ENCODE data around the gene CACFD1. TPM values are rescaled to one million over a fixed set of nuclear protein-coding genes. Genes with fewer than 3 reads are reported as not detected.
A peak's percentile ranks its signal among the peaks of the same experiment; 100 is the strongest.

The CACFD1 gene
- total and polyA plus RNA-seq, 9 of the 15 experiments (the other 6 are each of a cell fraction or from before 2014, with no cell fraction given) = 0.11 to 1.4 (median 1.1) TPM; not detected in 2

GRCh38 chr9:133417541-133418461 lies 42.0 kb upstream of the CACFD1 start, which contains the start of gene REXO4 (continued):
- TF ChIP-seq ZBTB5 (IDR thresholded peaks at IDR 0.05) (no peak), GTF2B (IDR thresholded peaks at IDR 0.05; ENCODE audit: extremely low read depth, insufficient read length) (no peak), MGA (IDR thresholded peaks at IDR 0.05) (peak; percentile 75), ZNF395 (CRISPR knock-in tag; IDR thresholded peaks at IDR 0.05) (no peak), HMG20B (CRISPR knock-in tag; IDR thresholded peaks at IDR 0.05) (no peak), ZNF41 (CRISPR knock-in tag; conservative IDR thresholded peaks at IDR 0.05) (0 out of 2 replicates have a peak, but pooled peaks have one; percentile 13), ZSCAN32 (CRISPR knock-in tag; IDR thresholded peaks at IDR 0.05) (no peak), NFRKB (IDR thresholded peaks at IDR 0.05; ENCODE audit: low read depth) (peak; percentile 84)
